OCI-LY3 (cell line): ENCODE data around the gene ATG7.

Experiments used
- EZH2phosphoT487 ChIP-seq: fragments of 200-600 bp; shearing (Covaris generic); IDR thresholded peaks from 2 replicates; pipeline ENCODE4 v1.6.1; 2018; ENCODE audit warnings: antibody characterized with exemption, mixed run types, low read depth
- TF ChIP-seq, protein P1 (sequence below): fragments of 200-600, 300-600 bp; sonication (generic); IDR thresholded peaks from 2 replicates; pipeline ENCODE4 v1.5.1; 2014; ENCODE audit warnings: antibody characterized with exemption, low read length, low read depth

DNA sequence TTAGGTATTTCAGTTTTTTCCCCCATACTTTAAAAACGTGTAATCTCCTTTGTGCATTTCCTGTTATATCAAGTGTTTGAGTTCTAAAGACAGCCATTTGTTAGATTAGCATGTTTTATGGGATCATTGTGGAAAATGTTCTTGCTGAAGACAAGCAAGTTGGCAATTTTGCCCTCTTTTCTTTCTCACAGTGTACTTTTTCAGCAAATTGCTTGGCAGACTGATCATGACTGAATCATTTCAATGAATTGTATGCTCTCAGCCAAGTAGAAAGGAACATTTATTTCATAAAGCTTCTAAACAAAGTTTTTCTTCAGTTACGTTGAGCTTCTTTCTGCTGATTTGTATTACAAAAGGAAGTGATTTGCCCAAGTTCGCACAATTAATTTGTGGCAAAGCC lies 51.6 kb downstream of the ATG7 start:
- TF ChIP-seq, protein P1, sequence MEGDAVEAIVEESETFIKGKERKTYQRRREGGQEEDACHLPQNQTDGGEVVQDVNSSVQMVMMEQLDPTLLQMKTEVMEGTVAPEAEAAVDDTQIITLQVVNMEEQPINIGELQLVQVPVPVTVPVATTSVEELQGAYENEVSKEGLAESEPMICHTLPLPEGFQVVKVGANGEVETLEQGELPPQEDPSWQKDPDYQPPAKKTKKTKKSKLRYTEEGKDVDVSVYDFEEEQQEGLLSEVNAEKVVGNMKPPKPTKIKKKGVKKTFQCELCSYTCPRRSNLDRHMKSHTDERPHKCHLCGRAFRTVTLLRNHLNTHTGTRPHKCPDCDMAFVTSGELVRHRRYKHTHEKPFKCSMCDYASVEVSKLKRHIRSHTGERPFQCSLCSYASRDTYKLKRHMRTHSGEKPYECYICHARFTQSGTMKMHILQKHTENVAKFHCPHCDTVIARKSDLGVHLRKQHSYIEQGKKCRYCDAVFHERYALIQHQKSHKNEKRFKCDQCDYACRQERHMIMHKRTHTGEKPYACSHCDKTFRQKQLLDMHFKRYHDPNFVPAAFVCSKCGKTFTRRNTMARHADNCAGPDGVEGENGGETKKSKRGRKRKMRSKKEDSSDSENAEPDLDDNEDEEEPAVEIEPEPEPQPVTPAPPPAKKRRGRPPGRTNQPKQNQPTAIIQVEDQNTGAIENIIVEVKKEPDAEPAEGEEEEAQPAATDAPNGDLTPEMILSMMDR = no peak
- no peak for TF ChIP-seq EZH2phosphoT487
